ENCODE measurements around the gene CCDC93.
"Not testable (repeated sequence)": the region's sequence is repeated elsewhere in the genome, so short reads cannot be mapped to it uniquely, and the experiment has no call there.

CCDC93 gene

GRCh38 chr2:117952228-117952627, 61.6 kb downstream of the CCDC93 start:
- DNase-seq, result no peak

DNA sequence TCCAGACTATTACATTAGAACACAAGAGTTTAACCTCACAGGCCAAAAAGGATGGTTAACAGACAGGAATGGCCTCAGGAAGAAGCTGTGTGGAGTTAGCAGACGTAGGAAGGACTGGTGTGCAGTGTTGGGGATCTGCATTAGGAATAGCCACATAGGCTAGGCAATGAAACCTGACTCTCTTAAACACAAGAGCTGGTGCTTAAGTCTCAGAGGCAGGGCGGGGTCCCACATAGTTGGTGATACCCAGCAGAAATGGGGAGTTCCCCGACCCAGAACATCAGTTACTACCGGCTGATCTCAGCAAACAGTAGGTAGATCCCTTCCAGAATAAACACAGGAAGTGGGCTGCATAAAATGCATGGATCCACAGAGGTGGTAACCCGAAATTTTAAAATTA, 64.1 kb downstream of the CCDC93 start:
- DNase-seq, result no peak

GRCh38 chr2:117948615-117949014, 65.3 kb downstream of the CCDC93 start:
- DNase-seq, result no peak

DNA sequence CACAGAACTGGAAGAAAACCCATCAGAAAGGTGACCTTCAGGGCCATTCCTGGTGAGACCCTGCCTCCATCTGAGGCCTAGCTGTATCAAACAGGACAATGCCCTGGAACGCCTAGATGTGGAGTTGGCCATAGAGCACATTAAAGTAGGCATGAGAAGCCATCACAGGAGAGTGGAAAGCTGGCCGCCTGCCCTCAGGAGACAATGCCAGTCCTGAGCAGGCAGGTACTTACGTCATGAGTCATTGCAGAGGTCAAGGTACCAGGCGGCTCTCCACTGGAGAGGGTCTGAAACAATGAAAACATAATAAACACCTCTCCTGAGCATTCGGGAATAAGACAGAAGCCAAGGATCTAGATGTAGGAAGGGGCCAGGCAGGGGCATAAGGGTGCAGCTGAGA, 68.6 kb downstream of the CCDC93 start:
- no peak for DNase-seq

- DNase-seq, result no peak
Measured at GRCh38 chr2:117944816-117945215, 69.1 kb downstream of the CCDC93 start.

GRCh38 chr2:117943013-117943672, 70.7 kb downstream of the CCDC93 start:
- no peak for DNase-seq

DNA sequence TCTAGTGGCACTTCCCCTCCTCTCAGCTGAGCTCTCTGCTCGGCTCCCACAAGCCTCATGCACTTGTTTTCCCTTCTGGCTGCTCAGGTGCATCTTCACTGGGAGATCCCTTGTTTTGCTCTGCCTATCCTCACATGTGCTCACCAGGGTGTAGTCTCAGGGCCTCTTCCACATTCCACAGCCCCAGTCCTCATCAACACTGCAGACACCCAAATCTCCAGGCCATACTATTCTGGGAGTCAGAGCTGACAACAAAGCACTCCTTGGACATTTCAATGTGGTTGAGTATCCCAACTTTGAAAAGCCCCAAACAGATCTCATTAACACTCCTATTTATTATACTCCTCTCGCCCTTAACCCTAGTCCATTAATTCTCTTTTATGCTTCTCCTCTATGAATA, 71.3 kb downstream of the CCDC93 start:
- DNase-seq, result no peak

GRCh38 chr2:117941693-117942092, 72.2 kb downstream of the CCDC93 start:
- DNase-seq, result no peak

- DNase-seq, result no peak
Measured at GRCh38 chr2:117940436-117940835, 73.4 kb downstream of the CCDC93 start.

- DNase-seq, result no peak
Measured at GRCh38 chr2:117938611-117939010, 75.3 kb downstream of the CCDC93 start.

GRCh38 chr2:117936871-117937428, 76.9 kb downstream of the CCDC93 start:
- no peak for DNase-seq

- DNase-seq, result no peak
Measured at GRCh38 chr2:117935954-117936353, 77.9 kb downstream of the CCDC93 start.

DNA sequence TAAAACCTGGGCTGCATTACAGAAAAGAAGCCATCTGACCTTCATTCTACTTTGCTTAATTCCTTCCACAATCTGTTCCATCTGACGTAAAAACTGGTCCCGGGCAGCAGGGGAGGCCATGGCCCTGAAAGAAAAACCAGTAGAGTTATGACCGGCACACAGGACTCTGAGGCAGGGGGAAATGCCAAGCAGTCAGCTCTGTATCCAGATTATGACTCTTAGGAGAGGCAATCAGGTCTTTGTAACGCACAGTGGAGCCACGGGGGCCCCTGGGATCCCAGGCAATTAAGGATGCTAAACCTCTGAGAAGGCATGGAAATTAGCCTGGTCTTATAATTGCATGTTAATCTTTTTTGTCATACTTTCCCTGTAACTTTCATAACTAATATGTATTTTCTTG, 78.4 kb downstream of the CCDC93 start:
- no peak for DNase-seq

DNA sequence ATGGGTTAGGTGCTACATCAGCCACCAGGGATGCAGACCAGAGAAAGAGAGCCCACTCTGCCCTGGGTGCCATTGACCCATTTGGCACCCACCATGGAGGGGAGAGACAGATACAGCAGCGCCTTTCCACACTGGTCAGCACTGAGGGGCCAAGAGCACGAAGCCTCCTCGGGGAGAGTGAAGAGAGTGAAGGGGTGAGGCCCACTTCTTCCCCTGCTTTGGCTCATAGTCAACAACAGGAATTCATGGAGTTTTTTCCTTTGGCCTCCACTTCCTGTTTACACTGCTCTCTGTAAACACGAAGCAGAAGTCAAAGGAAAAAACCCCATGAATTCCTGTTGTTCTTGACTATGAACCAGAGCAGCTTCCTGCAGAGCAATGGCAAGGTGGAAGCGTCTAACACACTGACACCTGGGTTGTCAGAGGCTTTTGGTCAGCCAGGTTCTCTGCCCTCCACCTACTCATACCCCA, 80.0 kb downstream of the CCDC93 start:
- DNase-seq, result no peak

- DNase-seq, result no peak
Measured at GRCh38 chr2:117931978-117932377, 81.9 kb downstream of the CCDC93 start.

DNA sequence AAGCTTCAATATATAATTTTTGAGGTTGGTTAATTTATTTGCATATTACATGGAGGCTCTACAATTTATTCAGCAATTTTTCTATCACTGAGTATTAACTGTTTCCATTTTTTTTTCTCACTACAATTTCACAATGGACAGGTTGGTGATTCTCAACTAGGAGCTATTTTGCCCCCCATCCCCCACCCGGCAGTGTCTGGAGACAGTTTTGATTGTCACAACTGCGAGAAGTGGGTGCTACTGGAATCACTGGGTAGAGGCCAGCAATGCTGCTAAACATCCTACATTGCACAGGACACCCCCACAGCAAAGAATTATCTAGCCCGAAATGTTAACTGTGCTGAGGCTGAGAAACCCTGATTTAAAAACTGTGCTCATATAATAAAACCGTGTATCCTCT, 82.6 kb downstream of the CCDC93 start:
- no peak for DNase-seq

DNA sequence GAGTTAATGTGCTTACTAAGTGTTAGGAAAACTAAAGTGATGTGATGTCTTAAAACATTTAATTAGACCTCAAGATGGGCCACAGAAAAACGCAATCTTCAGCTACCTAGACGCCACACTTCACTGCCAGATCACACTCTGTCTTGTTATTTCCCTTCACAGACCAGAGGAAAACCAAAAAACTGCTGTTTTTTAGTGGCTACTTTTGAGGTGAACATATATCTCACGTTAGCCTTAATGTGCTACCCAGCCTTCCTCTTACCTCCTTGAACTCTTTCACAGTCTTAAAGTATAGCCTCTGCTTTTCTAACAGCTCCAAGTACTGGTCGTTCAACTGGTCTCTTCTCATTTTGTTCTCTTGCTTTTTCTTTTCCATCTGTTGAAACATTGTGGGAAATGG, 83.1 kb downstream of the CCDC93 start:
- DNase-seq, result no peak

DNA sequence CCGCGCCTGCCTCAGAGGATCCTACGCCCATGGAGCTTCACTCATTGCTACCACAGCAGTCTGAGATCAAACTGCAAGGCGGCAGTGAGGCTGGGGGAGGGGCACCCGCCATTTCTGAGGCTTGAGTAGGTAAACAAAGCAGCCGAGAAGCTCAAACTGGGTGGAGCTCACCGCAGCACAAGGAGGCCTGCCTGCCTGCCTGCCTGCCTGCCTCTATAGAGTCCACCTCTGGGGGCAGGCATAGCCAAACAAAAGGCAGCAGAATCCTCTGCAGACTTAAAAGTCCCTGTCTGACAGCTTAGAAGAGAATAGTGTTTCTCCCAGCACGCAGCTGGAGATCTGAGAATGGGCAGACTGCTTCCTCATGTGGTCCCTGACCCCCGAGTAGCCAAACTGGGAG, 90.4 kb downstream of the CCDC93 start:
- DNase-seq, result not testable (repeated sequence)

- DNase-seq, result no peak
Measured at GRCh38 chr2:117921520-117921919, 92.3 kb downstream of the CCDC93 start.

- no peak for DNase-seq
Measured at GRCh38 chr2:117918608-117919007, 95.3 kb downstream of the CCDC93 start.

DNA sequence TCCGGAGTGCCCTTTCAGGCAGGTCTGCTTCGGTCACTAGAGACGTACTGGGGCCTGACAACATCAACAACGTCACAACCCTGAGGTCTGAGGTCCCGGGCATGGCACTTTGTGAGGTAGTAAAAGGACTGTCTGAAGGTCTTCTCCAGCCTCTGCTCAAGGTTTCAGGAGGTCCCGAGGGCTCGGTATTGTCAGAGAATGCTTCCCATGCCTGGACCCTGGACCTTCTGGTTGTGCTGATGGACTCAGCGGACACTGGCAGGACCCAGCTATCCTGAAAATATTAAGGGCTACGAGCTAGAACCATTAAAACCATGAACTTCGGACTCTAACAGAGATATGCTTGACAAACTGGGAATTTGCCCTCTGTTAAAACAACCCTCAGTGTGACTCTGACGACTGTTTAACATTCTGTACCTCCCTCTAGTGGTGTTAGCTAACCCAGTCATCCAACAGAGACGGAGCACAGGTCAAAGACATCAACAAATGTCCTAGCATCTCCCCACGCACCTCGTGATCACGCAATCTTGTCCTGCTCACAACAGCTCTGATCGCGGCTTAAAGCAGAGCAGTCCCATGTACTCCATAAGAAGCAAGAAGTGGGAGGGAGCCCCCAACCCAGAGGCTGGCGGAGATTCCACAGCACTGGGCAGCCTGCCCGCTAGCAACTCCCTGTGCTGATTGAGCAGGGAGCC, 96.5 kb downstream of the CCDC93 start:
- DNase-seq, result no peak

GRCh38 chr2:117902933-117903332, 110.9 kb downstream of the CCDC93 start:
- DNase-seq, result no peak

DNA sequence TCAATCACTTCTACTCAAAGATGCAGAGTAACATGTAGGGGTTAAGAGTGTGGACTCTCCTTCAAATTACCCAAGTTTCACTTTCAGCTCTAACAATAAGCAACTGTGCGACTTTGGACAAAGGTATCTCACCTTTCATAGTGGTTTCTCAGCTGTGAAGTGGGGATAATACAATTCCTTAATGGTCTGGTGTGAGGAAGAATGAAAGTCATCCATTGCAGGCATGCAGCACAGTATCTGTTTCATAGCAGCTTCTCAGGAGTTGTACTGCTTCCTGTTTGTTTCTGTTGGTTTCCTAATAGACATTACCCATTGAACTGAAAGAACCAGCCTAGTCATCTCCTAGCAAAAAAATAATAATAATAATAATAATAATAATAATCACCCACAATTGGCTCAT, 125.0 kb downstream of the CCDC93 start:
- no peak for DNase-seq

DNA sequence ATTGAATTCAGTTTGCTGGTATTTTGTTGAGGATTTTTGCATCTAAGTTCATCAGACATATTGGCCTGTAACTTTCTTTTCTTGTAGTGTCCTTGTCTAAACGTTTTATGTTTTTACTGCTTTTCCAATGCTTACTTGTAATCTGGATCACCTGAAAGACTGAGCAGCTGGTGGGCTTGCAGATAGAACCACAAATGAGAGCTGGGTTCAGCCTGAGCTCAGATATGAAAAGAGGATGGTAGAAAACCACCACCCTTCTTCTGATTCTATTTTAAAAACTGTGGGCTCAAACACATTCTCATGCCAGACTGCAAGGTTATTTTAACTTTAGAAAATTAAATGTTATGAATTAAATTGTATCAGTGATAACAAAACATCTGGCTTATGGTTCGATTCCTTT, 128.6 kb downstream of the CCDC93 start:
- no peak for DNase-seq

All from activated CD8-positive, alpha-beta memory T cell treated with anti-CD3 and anti-CD28 coated beads for 24 hours (primary cell).